Sigmoid colon (tissue), 4 donors: ENCODE measurements around the gene MUL1.

ENCODE experiments used
- EP300 ChIP-seq, 4 donors: sonication (generic); formaldehyde crosslinking; IDR thresholded peaks; one replicate each; pipeline ENCODE4 v1.6.1; 2017; ENCODE audit warnings: antibody characterized with exemption in 4 of 4
- POLR2A ChIP-seq, 2 donors: fragments of 450-650 bp; IDR thresholded peaks; one replicate each; pipeline ENCODE4 v1.6.1; 2016; ENCODE audit warnings: antibody characterized with exemption in 2 of 2, mild to moderate bottlenecking in 2 of 2, moderate library complexity in 2 of 2
- POLR2AphosphoS5 ChIP-seq, 4 donors: sonication (generic); formaldehyde crosslinking; IDR thresholded peaks; one replicate each; pipeline ENCODE4 v1.6.1; 2017; ENCODE audit warnings: antibody characterized with exemption in 4 of 4
- TF ChIP-seq, protein P1 (sequence below), 4 experiments: fragments of 450-650 bp in 3 of 4; fragments of 200-600 bp in 1 of 4; IDR thresholded peaks; one replicate each; pipeline ENCODE4 v1.5.1; 2016 to 2019; ENCODE audit warnings: antibody characterized with exemption in 4 of 4, mild to moderate bottlenecking in 3 of 4, moderate library complexity in 2 of 4

DNA sequence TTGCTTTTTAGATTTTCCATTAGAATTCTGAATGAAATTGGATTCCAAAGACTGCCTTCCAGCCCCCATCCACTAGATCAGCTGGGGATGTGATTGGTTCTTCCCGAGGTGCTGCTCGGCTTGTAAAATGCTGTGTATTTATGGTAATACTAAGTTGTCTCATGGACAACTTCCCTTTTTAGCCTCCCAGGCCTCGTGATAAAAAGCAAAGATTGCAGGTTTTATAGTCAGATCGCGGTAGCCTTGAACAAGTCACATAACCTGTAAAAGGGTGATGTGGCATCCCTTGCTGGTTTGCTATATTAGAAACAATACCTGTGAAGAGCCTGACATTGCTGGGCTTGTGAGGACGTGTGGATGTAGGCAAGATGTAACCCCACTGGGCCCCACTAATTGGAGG, 10.4 kb downstream of the MUL1 start:
- no peak for TF ChIP-seq POLR2AphosphoS5 (IDR thresholded peaks at IDR 0.05)
- TF ChIP-seq, protein P1, sequence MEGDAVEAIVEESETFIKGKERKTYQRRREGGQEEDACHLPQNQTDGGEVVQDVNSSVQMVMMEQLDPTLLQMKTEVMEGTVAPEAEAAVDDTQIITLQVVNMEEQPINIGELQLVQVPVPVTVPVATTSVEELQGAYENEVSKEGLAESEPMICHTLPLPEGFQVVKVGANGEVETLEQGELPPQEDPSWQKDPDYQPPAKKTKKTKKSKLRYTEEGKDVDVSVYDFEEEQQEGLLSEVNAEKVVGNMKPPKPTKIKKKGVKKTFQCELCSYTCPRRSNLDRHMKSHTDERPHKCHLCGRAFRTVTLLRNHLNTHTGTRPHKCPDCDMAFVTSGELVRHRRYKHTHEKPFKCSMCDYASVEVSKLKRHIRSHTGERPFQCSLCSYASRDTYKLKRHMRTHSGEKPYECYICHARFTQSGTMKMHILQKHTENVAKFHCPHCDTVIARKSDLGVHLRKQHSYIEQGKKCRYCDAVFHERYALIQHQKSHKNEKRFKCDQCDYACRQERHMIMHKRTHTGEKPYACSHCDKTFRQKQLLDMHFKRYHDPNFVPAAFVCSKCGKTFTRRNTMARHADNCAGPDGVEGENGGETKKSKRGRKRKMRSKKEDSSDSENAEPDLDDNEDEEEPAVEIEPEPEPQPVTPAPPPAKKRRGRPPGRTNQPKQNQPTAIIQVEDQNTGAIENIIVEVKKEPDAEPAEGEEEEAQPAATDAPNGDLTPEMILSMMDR (IDR thresholded peaks at IDR 0.05): no peak
- TF ChIP-seq POLR2A (IDR thresholded peaks at IDR 0.05): no peak
- TF ChIP-seq EP300 (IDR thresholded peaks at IDR 0.05): no peak
